NCI-H128 (cell line): ENCODE measurements around the gene TCP10L.

Source experiments
- DNase-seq: peaks from one replicate; lab custom pipeline; 2025; ENCODE audit not compliant: unreplicated experiment; lab: John Stamatoyannopoulos, UW

TCP10L gene

DNA sequence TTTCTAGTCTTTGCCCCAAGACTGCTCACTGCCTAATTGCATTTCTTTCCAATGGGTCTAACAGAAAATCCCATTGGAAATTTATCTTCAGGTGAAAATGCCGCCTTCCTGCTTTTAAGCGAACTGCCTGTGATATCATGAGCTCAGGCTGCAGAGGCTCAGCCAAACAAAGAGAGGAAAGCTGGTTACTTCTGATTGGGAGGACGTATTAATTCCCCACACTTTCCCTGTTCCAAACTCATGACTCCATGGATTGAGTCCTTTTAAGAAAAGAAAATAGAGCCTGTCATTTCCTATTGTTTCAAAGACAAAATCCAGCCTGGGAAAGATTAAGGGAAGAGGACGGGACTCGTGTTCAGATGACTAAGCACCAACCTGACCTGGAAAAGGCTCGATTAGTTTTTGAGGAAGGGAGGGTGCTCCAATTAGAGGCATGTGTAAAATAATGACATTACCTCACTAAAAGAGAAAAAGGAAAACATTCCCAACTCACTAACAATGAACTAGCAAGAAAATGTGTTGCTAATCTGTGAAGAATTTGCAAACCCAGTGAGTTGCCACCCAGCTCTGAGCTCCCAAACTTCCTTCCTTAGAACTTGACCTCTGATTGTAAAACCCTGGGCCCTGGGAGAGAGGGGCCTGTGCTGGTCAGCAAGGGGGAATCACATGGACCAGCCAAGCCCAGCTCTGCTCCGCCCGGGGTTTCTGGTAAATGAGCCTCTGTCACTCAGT, 61.2 kb downstream of the TCP10L start:
- no peak for DNase-seq
